ENCODE data around the gene SH3RF3. TPM values are rescaled to one million over a fixed set of nuclear protein-coding genes. Genes with fewer than 3 reads are reported as not detected.

SH3RF3 gene
- total RNA-seq, 2 donors from 2014 or later: 8.0 to 8.8 TPM

- TF ChIP-seq CTCF (IDR thresholded peaks at IDR 0.05): no peak
- Histone ChIP-seq H3K27me3 (no peaks in the 10 kb centered on the region), H3K4me3 (no peak overlapping the region), H3K36me3 (no peaks in the 10 kb centered on the region), H3K9me3 (no peaks in the 10 kb centered on the region), H3K4me1 (peaks cover 0 to 30% of the 10 kb centered on the region in 2 donors), H3K27ac (no peak overlapping the region)
- no peak for DNase-seq (ENCODE audit: low spot score)
These were observed 255.6 kb downstream of the SH3RF3 start for GRCh38 chr2:109384308-109385271.

DNA sequence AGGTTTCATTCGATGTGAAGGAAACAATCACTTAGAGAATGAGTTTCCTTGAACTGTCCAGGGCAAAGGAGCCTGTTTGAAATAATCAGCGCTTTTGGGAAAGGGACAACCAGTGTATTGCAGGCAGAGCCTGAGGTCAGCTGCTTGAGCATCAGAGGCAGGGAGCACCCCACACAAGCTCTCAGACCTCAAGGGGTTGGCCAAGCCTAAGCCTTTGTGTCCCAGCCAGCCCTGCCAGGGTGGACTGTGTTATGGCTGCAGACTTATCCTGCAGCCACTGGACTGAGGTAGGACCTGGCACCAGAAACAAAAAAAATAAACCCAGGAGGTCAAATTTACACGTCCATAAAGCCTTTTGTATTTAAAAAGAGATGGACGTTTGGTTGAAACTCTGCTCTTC is 256.5 kb downstream of the SH3RF3 start:
- Histone ChIP-seq H3K4me3 (no peak overlapping the region), H3K4me1 (peaks cover 0 to 30% of the 10 kb centered on the region in 2 donors), H3K27ac (no peak overlapping the region), H3K9me3 (no peaks in the 10 kb centered on the region), H3K36me3 (no peaks in the 10 kb centered on the region), H3K27me3 (no peaks in the 10 kb centered on the region)
- TF ChIP-seq CTCF (IDR thresholded peaks at IDR 0.05): no peak
- no peak for DNase-seq (ENCODE audit: low spot score)

DNA sequence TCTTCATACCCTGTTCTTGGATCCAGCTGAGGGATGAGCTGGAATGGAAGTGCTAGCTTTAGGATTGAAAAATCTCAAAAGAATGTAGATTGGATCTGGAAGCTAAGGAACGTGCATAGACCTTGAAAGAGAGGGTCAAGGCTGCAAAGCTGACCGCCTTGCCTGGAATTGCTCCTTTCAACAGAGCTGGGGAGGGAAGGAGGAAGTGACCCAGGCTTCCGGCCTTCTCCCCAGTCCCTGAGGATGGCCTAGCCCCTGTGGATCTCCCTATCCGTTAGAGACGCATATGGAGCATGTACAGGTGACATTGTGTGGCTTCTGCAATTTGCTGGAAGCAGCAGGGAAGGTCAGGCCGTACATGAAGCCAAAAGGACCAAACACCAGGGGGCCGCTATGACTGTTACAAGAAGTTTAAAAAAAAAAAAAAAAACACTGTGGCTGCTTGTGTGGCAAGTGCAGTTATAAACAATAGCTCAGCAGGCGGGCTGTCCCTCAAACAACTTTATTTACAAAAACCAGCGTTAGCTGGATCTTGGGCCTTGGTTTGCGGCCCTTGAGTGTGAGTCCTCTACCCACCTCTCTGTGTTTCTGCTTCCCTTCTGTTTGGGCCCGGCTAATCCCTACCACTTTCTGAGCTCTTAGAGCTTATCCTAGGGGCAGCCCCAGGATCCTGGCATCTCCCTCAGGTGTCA is 257.1 kb downstream of the SH3RF3 start:
- Histone ChIP-seq H3K9me3 (no peaks in the 10 kb centered on the region), H3K27me3 (no peaks in the 10 kb centered on the region), H3K4me1 (peaks cover 0 to 30% of the 10 kb centered on the region in 2 donors), H3K4me3 (no peak overlapping the region), H3K36me3 (no peaks in the 10 kb centered on the region), H3K27ac (no peak overlapping the region)
- no peak for TF ChIP-seq CTCF (IDR thresholded peaks at IDR 0.05)
- DNase-seq (ENCODE audit: low spot score): no peak

- Histone ChIP-seq H3K4me3 (no peak overlapping the region), H3K9me3 (no peaks in the 10 kb centered on the region), H3K27me3 (no peaks in the 10 kb centered on the region), H3K27ac (no peak overlapping the region), H3K4me1 (peaks cover 0 to 25% of the 10 kb centered on the region in 2 donors), H3K36me3 (no peaks in the 10 kb centered on the region)
- TF ChIP-seq CTCF (IDR thresholded peaks at IDR 0.05): no peak
- no peak for DNase-seq (ENCODE audit: low spot score)
These were observed 258.3 kb downstream of the SH3RF3 start for GRCh38 chr2:109387221-109387735.

DNA sequence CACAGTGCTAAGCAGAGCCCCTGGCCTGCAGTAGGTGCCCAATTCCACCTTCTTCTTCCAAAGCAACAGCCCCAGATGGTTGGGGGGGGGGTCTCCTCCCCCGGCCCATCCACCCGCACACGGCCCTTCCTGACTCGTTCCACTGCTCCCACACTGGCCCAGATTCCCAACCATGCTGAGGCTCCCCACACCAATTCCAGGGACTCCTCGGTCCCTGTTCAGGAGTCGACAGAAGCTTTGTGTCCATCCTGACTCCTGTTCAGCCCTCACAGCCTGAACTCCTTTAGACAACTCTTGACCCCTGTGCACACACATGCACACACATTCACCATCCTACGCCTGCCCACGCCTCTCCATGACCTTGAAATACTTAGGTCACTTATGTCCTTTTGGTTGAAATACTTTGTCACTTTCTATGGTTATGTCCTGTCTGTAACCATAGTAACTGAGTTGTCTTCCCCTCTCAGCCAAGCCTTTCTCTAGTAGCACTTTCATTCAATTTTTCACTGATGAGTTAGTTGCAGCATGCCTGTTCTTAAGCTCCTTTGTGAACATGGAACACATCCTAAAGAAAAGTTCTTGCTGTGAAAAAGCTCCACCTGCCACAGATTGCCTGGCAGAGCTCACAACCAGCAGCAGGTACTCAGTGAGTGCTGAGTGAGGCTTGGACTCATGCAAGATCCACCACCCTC is 258.9 kb downstream of the SH3RF3 start:
- Histone ChIP-seq H3K27ac (no peak overlapping the region), H3K36me3 (no peaks in the 10 kb centered on the region), H3K27me3 (no peaks in the 10 kb centered on the region), H3K9me3 (no peaks in the 10 kb centered on the region), H3K4me1 (peaks cover 0 to 19% of the 10 kb centered on the region in 2 donors), H3K4me3 (no peak overlapping the region)
- TF ChIP-seq CTCF (IDR thresholded peaks at IDR 0.05): no peak
- no peak for DNase-seq (ENCODE audit: low spot score)
